Heart left ventricle (tissue), 16 donors: ENCODE measurements around the gene AJM1. TPM values are rescaled to one million over a fixed set of nuclear protein-coding genes. Genes with fewer than 3 reads are reported as not detected.
"Not testable (repeated sequence)": the region's sequence is repeated elsewhere in the genome, so short reads cannot be mapped to it uniquely, and the experiment has no call there.

ENCODE experiments used
- ATAC-seq, 4 donors: fragments of 200-7000 bp; cut with Tn5 transposase; one replicate each; pipeline ENCODE4 v1.9.1; 2020 to 2022; ENCODE audit warnings: moderate library complexity in 4 of 4, mild to moderate bottlenecking in 3 of 4, moderate number of reproducible peaks in 1 of 4
- DNase-seq, 5 donors: peaks; one replicate each; pipeline ENCODE4 v3.0.0-alpha.2; 2020
- H3K27ac ChIP-seq, 12 donors: fragments of 200-600 bp; sonication (generic) in 4 of 12; one replicate each; pipeline versions ENCODE4 v1.5.0 to v1.8.0; 2016 to 2022; ENCODE audit warnings: mild to moderate bottlenecking in 2 of 12
- H3K27me3 ChIP-seq, 9 donors: fragments of 200-600 bp; sonication (generic) in 2 of 9; one replicate each; pipeline versions ENCODE4 v1.5.1 to v1.8.0; 2016 to 2022; ENCODE audit warnings: mild to moderate bottlenecking in 3 of 9
- H3K36me3 ChIP-seq, 9 donors: fragments of 200-600 bp; sonication (generic) in 2 of 9; one replicate each; pipeline versions ENCODE4 v1.5.0 to v1.8.0; 2018 to 2022; ENCODE audit warnings: mild to moderate bottlenecking in 2 of 9
- H3K4me1 ChIP-seq, 12 donors: fragments of 200-600 bp; sonication (generic) in 4 of 12; one replicate each; pipeline versions ENCODE4 v1.5.0 to v1.8.0; 2016 to 2022; ENCODE audit warnings: mild to moderate bottlenecking in 3 of 12
- H3K4me3 ChIP-seq, 12 donors: fragments of 200-600 bp; sonication (generic) in 4 of 12; one replicate each; pipeline versions ENCODE4 v1.5.0 to v1.8.0; 2017 to 2022; ENCODE audit warnings: mild to moderate bottlenecking in 9 of 12, moderate library complexity in 4 of 12
- H3K9me3 ChIP-seq, 12 donors: fragments of 200-600 bp; sonication (generic) in 4 of 12; one replicate each; pipeline versions ENCODE4 v1.5.0 to v1.8.0; 2016 to 2022; ENCODE audit warnings: mild to moderate bottlenecking in 1 of 12
- POLR2A ChIP-seq, 2 donors: fragments of 450-650 bp; IDR thresholded peaks; one replicate each; pipeline ENCODE4 v1.6.1; 2017; ENCODE audit warnings: antibody characterized with exemption in 2 of 2, mild to moderate bottlenecking in 2 of 2, moderate library complexity in 2 of 2
- WGBS, 4 donors: extraction: QIAGEN DNeasy Blood & Tissue Kit in 2 of 4; methylation state at CpG; one replicate each; pipeline versions ENCODE4 v1.1.5 to v1.1.7; 2013 to 2018; 5-methylcytosine and 5-hydroxymethylcytosine counted together
- intact Hi-C, 10 donors: fragments of 100-400 bp; cut with DNase I; formaldehyde crosslinking; loops; one replicate each; pipeline versions ENCODE4 v1.11.1 to v1.14.2; 2022
- long read RNA-seq, 3 donors: library from polyadenylated mRNA; unstranded; transcript quantifications; one replicate each; pipeline ENCODE4 v2.0.0, GENCODE V29; 2020 to 2021
- polyA plus RNA-seq, 2 donors: library from polyadenylated mRNA; stranded (reverse); fragments of 200-250 nt; gene quantifications; one replicate each; pipeline ENCODE4 v1.2.3, GENCODE V29; 2013
- total RNA-seq, 9 donors: library from RNA; depleted of rRNA in 2 of 9; stranded (reverse); fragments of >200 nt in 2 of 9; fragmentation: NEBNext Ultra II Directional in 3 of 9; extraction: Animal tissue kit (Norgen Biotek cat#: 25700) in 3 of 9; gene quantifications; one replicate each; pipeline versions ENCODE4 v1.1.0 to v1.2.4, GENCODE V29; 2016 to 2023
- TF ChIP-seq, protein P1 (sequence below), 12 donors: fragments of 200-600 bp; sonication (generic) in 4 of 12; IDR thresholded peaks; one replicate each; pipeline versions ENCODE4 v1.5.0 to v1.8.0; 2018 to 2022; ENCODE audit warnings: antibody characterized with exemption in 12 of 12, mild to moderate bottlenecking in 5 of 12
- donor health status: ischemic (EF 13 %, LVEDD 7.1; RV severe dilation, severe dysfunction).
- donor health status: healthy with polysubstance abuse.
- donor health status: DM: no; HTN: yes; CAD: no.
- donor health status: DM: no; HTN: no; CAD: no.
- donor health status: ischemic (EF 25% LVEDD 6.9; RV normal size, moderate dysfunction).
- donor health status: ischemic (EF 25% LVEDD 5.7; RV mildly dilated, moderate dysfunction).
- donor health status: healthy.
- donor health status: DM: yes; HTN: yes; CAD: no.
- donor health status: ischemic (EF 35%, LVEDD 5.7; RV mildly dilated, moderate dysfunction).
- donor health status: nonischemic (EF 11% LVEDD 7.7; RV severe dilation, severe dysfunction).
- donor health status: DM: yes; HTN: yes; CAD: no.
- donor health status: PGD.
- donor health status: ischemic (EF 29% LVEDD 5.4; RV normal size, mild dysfunction).
- donor health status: nonischemic (EF 23%, LVEDD 6.1; RV moderate dilation, normal function).

Gene AJM1
- total RNA-seq (1 to 10 TPM; 2.6 to 7.0 (median 6.2) TPM), polyA plus RNA-seq (1 to 10 TPM; 2.8 to 5.5 TPM)
- long read RNA-seq, donor 1, full-length matches to known transcripts, result 4 of 4 reads
- long read RNA-seq, donor 1, partial matches to known transcripts, result 0 of 4 reads
- long read RNA-seq, donor 1, other reads (novel, unspliced or antisense), result 0 of 4 reads
- long read RNA-seq, donor 2, full-length matches to known transcripts, result 3 of 3 reads
- long read RNA-seq, donor 2, partial matches to known transcripts, result 0 of 3 reads
- long read RNA-seq, donor 2, other reads (novel, unspliced or antisense), result 0 of 3 reads
- long read RNA-seq, donor 3, full-length matches to known transcripts, result 5 of 5 reads
- long read RNA-seq, donor 3, partial matches to known transcripts, result 0 of 5 reads
- long read RNA-seq, donor 3, other reads (novel, unspliced or antisense), result 0 of 5 reads

DNA sequence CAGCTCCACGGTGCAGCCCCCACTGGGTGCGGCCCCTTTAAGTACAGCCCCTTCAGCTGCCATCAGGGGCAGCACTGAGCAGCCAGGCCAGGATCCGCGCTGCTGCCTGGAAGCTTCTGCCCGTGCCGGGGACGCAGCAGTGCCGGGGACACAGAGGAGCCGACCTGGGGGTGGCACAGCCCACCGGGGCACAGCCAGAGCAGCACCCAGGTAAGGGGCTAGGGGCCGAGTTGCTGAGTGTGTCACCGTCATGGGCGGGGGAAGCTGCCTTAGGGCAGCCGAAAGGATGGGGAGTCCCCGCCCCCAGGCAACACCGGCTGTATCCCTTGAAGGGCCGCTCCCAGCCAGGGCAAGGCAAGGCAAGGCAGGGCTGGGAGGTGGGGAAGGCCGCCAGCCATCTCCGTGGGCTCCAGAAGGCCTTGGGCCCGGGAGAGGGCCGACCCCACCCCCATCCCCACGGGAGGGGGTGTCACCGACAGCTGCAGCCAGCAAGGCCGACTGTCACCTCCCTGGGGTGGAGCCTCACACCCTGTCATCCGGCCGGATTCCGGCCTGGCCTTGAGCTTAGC lies at the start of gene AJM1:
TSS of gene AJM1 (plus strand) at position 99 of the 569 bp plus-strand sequence. CDS start 1,937 bp downstream, outside the sequence.
- Histone ChIP-seq H3K27me3 (peaks cover 0 to 44% (median 19%) of the 10 kb centered on the region in 9 donors), H3K36me3 (peaks cover 0 to 36% (median 13%) of the 10 kb centered on the region in 9 donors), H3K27ac (peak within 1 kb of the TSS in 10 of 12 donors; percentile 16 to 82 (median 62)), H3K4me3 (peak within 1 kb of the TSS; percentile 23 to 70 (median 54)), H3K4me1 (peaks cover 10 to 61% (median 34%) of the 10 kb centered on the region in 12 donors)
- DNase-seq (peak; percentile 72 to 90 (median 80)), ATAC-seq (peak; percentile 68 to 91 (median 78))
- not testable (repeated sequence) for H3K9me3 ChIP-seq
- TF ChIP-seq, protein P1, sequence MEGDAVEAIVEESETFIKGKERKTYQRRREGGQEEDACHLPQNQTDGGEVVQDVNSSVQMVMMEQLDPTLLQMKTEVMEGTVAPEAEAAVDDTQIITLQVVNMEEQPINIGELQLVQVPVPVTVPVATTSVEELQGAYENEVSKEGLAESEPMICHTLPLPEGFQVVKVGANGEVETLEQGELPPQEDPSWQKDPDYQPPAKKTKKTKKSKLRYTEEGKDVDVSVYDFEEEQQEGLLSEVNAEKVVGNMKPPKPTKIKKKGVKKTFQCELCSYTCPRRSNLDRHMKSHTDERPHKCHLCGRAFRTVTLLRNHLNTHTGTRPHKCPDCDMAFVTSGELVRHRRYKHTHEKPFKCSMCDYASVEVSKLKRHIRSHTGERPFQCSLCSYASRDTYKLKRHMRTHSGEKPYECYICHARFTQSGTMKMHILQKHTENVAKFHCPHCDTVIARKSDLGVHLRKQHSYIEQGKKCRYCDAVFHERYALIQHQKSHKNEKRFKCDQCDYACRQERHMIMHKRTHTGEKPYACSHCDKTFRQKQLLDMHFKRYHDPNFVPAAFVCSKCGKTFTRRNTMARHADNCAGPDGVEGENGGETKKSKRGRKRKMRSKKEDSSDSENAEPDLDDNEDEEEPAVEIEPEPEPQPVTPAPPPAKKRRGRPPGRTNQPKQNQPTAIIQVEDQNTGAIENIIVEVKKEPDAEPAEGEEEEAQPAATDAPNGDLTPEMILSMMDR (IDR thresholded peaks at IDR 0.05), result peak; percentile 82 to 95 (median 93)
- peak in 1 of 2 donors; percentile 35 for TF ChIP-seq POLR2A (IDR thresholded peaks at IDR 0.05)
- 0 to 2% (median 0%) methylated on average over 7 to 24 of the region's 27 CpGs for WGBS, 4 donors
- intact Hi-C loops, result loop anchor here in 4 of 10 donors (5.0 to 10.0 kb wide), 3 partner anchors 48 to 192 kb away; partner anchors contain the start of genes CCDC183 (in 2 of the 4), FUT7 (in 2 of the 4), TMEM141 (in 2 of the 4) and FBXW5 (in 1 of the 4)

DNA sequence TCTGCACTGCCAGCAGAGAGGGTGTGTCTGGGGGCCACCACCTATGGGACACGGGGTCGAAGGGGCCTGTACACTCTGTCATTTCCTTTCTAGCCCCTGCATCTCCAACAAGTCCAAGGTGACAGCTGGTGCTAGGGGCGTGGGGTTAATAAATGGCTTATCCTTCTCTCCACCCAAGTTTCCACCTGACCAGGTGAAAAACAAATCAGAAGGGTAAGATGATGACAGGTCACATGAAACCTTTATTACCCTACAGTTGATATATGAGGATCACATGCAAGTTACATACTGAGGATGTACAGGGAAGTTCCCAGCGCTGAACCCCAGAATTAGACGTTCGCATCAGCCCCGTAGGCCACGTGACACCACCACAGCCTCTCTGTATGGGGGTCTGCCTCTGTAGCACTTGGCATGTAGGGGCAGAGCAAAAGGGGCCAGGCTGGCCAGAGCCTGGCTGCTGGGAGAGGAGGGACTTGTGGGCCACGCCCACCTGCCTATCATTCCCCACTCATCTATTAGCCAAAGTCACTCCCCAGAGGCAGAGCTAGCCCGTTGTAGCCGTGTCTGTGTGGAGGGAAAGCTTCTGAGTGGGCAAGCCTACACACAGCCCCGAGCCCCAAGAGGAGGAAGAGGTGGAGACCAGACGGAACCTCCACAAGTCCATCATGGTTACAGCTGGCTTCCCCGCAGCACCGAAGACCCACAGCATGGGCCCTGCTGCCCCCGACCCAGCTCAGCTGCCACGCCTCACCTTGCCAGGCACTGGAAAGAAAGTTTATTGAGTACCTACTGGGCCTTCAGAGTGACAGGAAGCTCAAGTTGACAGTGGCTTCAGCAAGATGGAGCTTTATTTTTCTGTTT lies 49.0 kb upstream of the AJM1 start:
- intact Hi-C loops, result loop anchor here in 7 of 10 donors (5.0 to 10.0 kb wide), 5 partner anchors 51 to 189 kb away; partner anchors contain the start of genes PHPT1 (in 6 of the 7), FBXW5 (in 3 of the 7), AJM1 (in 2 of the 7) and C8G (in 1 of the 7)
- H3K4me3 ChIP-seq, result no peak overlapping the region
- TF ChIP-seq POLR2A (IDR thresholded peaks at IDR 0.05), result no peak
- TF ChIP-seq, protein P1 (IDR thresholded peaks at IDR 0.05), result no peak
- ATAC-seq, result no peak
- peak in 1 of 5 donors; percentile 38 for DNase-seq
- H3K36me3 ChIP-seq, result peaks cover 0 to 14% (median 0%) of the 10 kb centered on the region in 9 donors
- H3K9me3 ChIP-seq, result no peaks in the 10 kb centered on the region
- peaks cover 0 to 13% (median 0%) of the 10 kb centered on the region in 9 donors for H3K27me3 ChIP-seq
- 70 to 73% (median 72%) methylated on average over 11 to 17 of the region's 17 CpGs for WGBS, 4 donors
- peaks cover 10 to 66% (median 33%) of the 10 kb centered on the region in 12 donors for H3K4me1 ChIP-seq
- H3K27ac ChIP-seq, result peak overlapping the region in 1 of 12 donors; percentile 99

DNA sequence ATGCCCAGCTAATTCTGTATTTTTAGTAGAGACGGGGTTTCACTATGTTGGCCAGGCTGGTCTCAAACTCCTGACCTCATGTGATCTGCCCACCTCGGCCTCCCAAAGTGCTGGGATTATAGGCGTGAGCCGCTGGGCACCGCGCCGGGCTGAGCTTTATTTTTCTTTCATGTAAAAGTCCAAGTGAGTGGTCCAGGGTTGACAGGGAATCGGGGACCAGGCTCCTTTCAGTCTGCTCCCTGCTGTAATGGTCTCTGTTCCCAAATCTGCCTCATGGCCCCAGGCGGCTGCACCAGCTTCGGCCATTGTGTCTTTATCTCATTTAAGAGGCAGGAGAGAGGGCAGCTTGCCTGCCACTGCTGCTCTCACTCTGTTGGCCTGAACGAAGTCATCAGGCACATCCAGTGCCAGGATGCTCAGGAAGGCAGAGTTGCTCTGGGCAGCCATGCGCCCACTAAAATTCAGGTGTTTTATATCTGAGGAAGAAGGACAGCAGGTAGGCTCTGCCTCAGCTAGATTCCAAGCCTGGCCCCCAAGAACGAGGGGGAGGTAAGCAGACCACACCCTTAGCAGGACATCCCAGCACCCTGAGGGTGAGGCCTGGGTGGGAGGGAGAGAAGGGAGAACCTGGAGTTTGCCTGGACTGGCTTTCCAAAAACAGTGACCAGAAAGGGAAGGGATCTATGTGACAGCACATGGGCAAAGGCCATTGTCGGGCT lies 47.8 kb upstream of the AJM1 start:
- intact Hi-C loops, result loop anchor here in 7 of 10 donors (5.0 to 10.0 kb wide), 5 partner anchors 50 to 188 kb away; partner anchors contain the start of genes PHPT1 (in 6 of the 7), FBXW5 (in 3 of the 7), AJM1 (in 2 of the 7) and C8G (in 1 of the 7)
- H3K4me1 ChIP-seq, result peaks cover 10 to 67% (median 35%) of the 10 kb centered on the region in 12 donors
- WGBS, 4 donors, result 79 to 85% (median 82%) methylated on average over 14 of the region's 14 CpGs
- ATAC-seq, result no peak
- DNase-seq, result no peak
- H3K36me3 ChIP-seq, result peaks cover 0 to 14% (median 0%) of the 10 kb centered on the region in 9 donors
- no peak for TF ChIP-seq POLR2A (IDR thresholded peaks at IDR 0.05)
- TF ChIP-seq, protein P1 (IDR thresholded peaks at IDR 0.05), result no peak
- H3K4me3 ChIP-seq, result no peak overlapping the region
- peak overlapping the region in 4 of 12 donors; percentile 11 to 54 (median 28) for H3K27ac ChIP-seq
- H3K27me3 ChIP-seq, result peaks cover 0 to 24% (median 8%) of the 10 kb centered on the region in 9 donors
- no peaks in the 10 kb centered on the region for H3K9me3 ChIP-seq
